K562 (cell line): ENCODE results near the gene CD74. TPM values are rescaled to one million over a fixed set of nuclear protein-coding genes. Genes with fewer than 3 reads are reported as not detected.

ENCODE experiments used
- ATF1 ChIP-seq, 2 experiments: fragments of 450-650 bp in 1 of 2; IDR thresholded peaks; 2 replicates each; pipeline ENCODE4 v1.6.1; 2016; ENCODE audit warnings: missing compliant biosample characterization in 1 of 2, missing genetic modification characterization in 1 of 2
- BDP1 ChIP-seq: IDR thresholded peaks from 3 replicates; pipeline ENCODE4 v1.6.1; 2011; ENCODE audit not compliant: insufficient read length, insufficient read depth
- DDX20 ChIP-seq: fragments of 450-650 bp; IDR thresholded peaks from 2 replicates; pipeline ENCODE4 v1.6.1; 2016; ENCODE audit warnings: missing genetic modification characterization, low read depth, mild to moderate bottlenecking, missing compliant biosample characterization, moderate library complexity
- ELF4 ChIP-seq: fragments of 450-650 bp; formaldehyde crosslinking; IDR thresholded peaks from 2 replicates; pipeline ENCODE4 v1.4.0; 2022; ENCODE audit warnings: missing genetic modification characterization
- ESRRA ChIP-seq: fragments of 450-650 bp; IDR thresholded peaks from 2 replicates; pipeline ENCODE4 v1.6.1; 2014; ENCODE audit warnings: low read depth, mild to moderate bottlenecking, moderate library complexity, borderline replicate concordance
- HNRNPH1 ChIP-seq: fragments of 200-400 bp; formaldehyde crosslinking; optimal IDR thresholded peaks from 2 replicates; pipeline ENCODE3; 2017; ENCODE audit warnings: low read depth, mild to moderate bottlenecking, low read length, moderate library complexity
- HSF4 ChIP-seq: fragments of 250-450 bp; sonication (Bioruptor Pico); IDR thresholded peaks from 2 replicates; pipeline ENCODE4 v2.1.2; 2022; ENCODE audit warnings: mild to moderate bottlenecking, moderate library complexity, borderline replicate concordance
- ILK ChIP-seq: fragments of 450-650 bp; IDR thresholded peaks from 2 replicates; pipeline ENCODE4 v1.6.1; 2016; ENCODE audit warnings: missing genetic modification characterization, low read depth, mild to moderate bottlenecking, missing compliant biosample characterization, moderate library complexity, borderline replicate concordance
- KLF1 ChIP-seq: fragments of 450-650 bp; IDR thresholded peaks from 2 replicates; pipeline ENCODE4 v1.6.1; 2016; ENCODE audit warnings: missing genetic modification characterization, missing compliant biosample characterization
- MED1 ChIP-seq: sonication (generic); formaldehyde crosslinking; IDR thresholded peaks from 2 replicates; pipeline ENCODE4 v1.8.1; 2023; ENCODE audit warnings: missing genetic modification reagents, borderline replicate concordance
- MTA1 ChIP-seq: fragments of 450-650 bp; IDR thresholded peaks from 2 replicates; pipeline ENCODE4 v1.6.1; 2017; ENCODE audit warnings: borderline replicate concordance
- NFXL1 ChIP-seq: fragments of 450-650 bp; formaldehyde crosslinking; IDR thresholded peaks from 2 replicates; pipeline ENCODE4 v1.4.0; 2021; ENCODE audit warnings: mild to moderate bottlenecking
- PHB ChIP-seq: fragments of 250-450 bp; sonication (Bioruptor Pico); IDR thresholded peaks from 2 replicates; pipeline ENCODE4 v1.5.0; 2021
- PHF8 ChIP-seq: fragments of 200-600 bp; sonication (generic); IDR thresholded peaks from 2 replicates; pipeline ENCODE4 v1.6.1; 2012; ENCODE audit warnings: mixed run types, mild to moderate bottlenecking, inconsistent platforms, low read length, moderate library complexity, borderline replicate concordance
- PTTG1 ChIP-seq: fragments of 450-650 bp; IDR thresholded peaks from 2 replicates; pipeline ENCODE4 v1.6.1; 2016; ENCODE audit warnings: low read depth, mild to moderate bottlenecking, missing genetic modification characterization, missing compliant biosample characterization
- SIX5 ChIP-seq, 2 experiments: IDR thresholded peaks; 2 replicates each; pipeline ENCODE4 v1.6.1; 2011; ENCODE audit warnings: low read length in 2 of 2, borderline replicate concordance in 1 of 2, low read depth in 1 of 2, mild to moderate bottlenecking in 1 of 2, moderate library complexity in 1 of 2; ENCODE audit not compliant: insufficient read depth in 1 of 2
- SUPT5H ChIP-seq: fragments of 450-650 bp; IDR thresholded peaks from 2 replicates; pipeline ENCODE4 v1.6.1; 2016
- ZBTB1 ChIP-seq: sonication (generic); formaldehyde crosslinking; IDR thresholded peaks from 2 replicates; pipeline ENCODE4 v1.8.1; 2023; ENCODE audit warnings: missing genetic modification reagents, low read depth, mild to moderate bottlenecking, borderline replicate concordance
- ZNF12 ChIP-seq: sonication (generic); formaldehyde crosslinking; IDR thresholded peaks from 2 replicates; pipeline ENCODE4 v1.4.0; 2020; ENCODE audit warnings: mild to moderate bottlenecking, missing genetic modification reagents
- ZNF277 ChIP-seq: fragments of 250-450 bp; sonication (Bioruptor Pico); IDR thresholded peaks from 2 replicates; pipeline ENCODE4 v1.8.0; 2022; ENCODE audit warnings: inconsistent platforms, mild to moderate bottlenecking, moderate library complexity, borderline replicate concordance
- ZNF431 ChIP-seq: sonication (generic); formaldehyde crosslinking; IDR thresholded peaks from 2 replicates; pipeline ENCODE4 v1.8.0; 2022; ENCODE audit warnings: mild to moderate bottlenecking, missing genetic modification reagents
- ZNF584 ChIP-seq: fragments of 200-800 bp; sonication (Bioruptor generic); IDR thresholded peaks from 2 replicates; pipeline ENCODE4 v1.6.1; 2016; ENCODE audit warnings: low read depth, mild to moderate bottlenecking, missing genetic modification characterization, missing compliant biosample characterization
- ZNF764 ChIP-seq: fragments of 250-450 bp; sonication (Bioruptor Pico); IDR thresholded peaks from 2 replicates; pipeline ENCODE4 v1.4.0; 2020; ENCODE audit warnings: low read depth, mild to moderate bottlenecking, moderate library complexity
- ZNF780A ChIP-seq: fragments of 250-450 bp; sonication (Bioruptor Pico); IDR thresholded peaks from 2 replicates; pipeline ENCODE4 v1.5.0; 2021; ENCODE audit warnings: mild to moderate bottlenecking
- polyA plus RNA-seq, 8 experiments: library from polyadenylated mRNA; depleted of rRNA in 4 of 8; stranded (reverse) in 5 of 8; unstranded in 3 of 8; fragments of >200 nt; fragmentation: Nextera tagmentation in 2 of 8; fragmentation: Illumina TruSeq in 1 of 8; extraction: Ambion mirVana in 2 of 8; extraction: Trizol in 1 of 8; gene quantifications; 2 replicates each; pipeline versions ENCODE4 v1.2.1 to v1.2.3, GENCODE V29; 2011 to 2014; ENCODE audit warnings: inconsistent platforms in 1 of 8, missing spikeins in 1 of 8
- total RNA-seq, 7 experiments: library from RNA; depleted of rRNA in 6 of 7; stranded (reverse); fragments of >200 nt in 6 of 7; fragmentation: Illumina TruSeq in 2 of 7; extraction: Trizol in 2 of 7; gene quantifications; 2 replicates each; pipeline versions ENCODE4 v1.2.1 to v1.2.3, GENCODE V29; 2011 to 2021; ENCODE audit warnings: low replicate concordance in 1 of 7
- TF ChIP-seq, protein P1 (sequence below): fragments of 250-450 bp; sonication (Bioruptor Pico); IDR thresholded peaks from 2 replicates; pipeline ENCODE4 v1.8.0; 2022; ENCODE audit warnings: inconsistent platforms

CD74 gene
- total and polyA plus RNA-seq, 9 of the 15 experiments (the other 6 are each of a cell fraction or from before 2014, with no cell fraction given): 0.07 to 4.8 (median 0.32) TPM

GRCh38 chr5:150449517-150450339 lies 37.0 kb upstream of the CD74 start, which contains the start of gene RPS14 (continued):
- peak; percentile 92 for TF ChIP-seq ELF4
- no peak for TF ChIP-seq MED1 (CRISPR knock-in tag)
- TF ChIP-seq BDP1: no peak
- no peak; the same call in 1 of the 2 replicates for TF ChIP-seq ZNF431 (CRISPR knock-in tag)
- peak; percentile 93 for TF ChIP-seq KLF1
- peak; percentile 24 to 38; a peak in 2 of 4 replicates for TF ChIP-seq SIX5 (IDR thresholded peaks at IDR 0.05; ENCODE audit: borderline replicate concordance in 1 of 2, insufficient read depth in 1 of 2, low read depth in 1 of 2, low read length in 2 of 2)
- TF ChIP-seq HSF4 (CRISPR knock-in tag): no peak
- no peak for TF ChIP-seq HNRNPH1
- no peak; the same call in 1 of the 2 replicates for TF ChIP-seq ZNF12 (CRISPR knock-in tag)
- TF ChIP-seq PTTG1 (tag): 0 out of 2 replicates have a peak, but pooled peaks have one; percentile 33
- TF ChIP-seq ZNF764: no peak
- TF ChIP-seq ATF1 (CRISPR knock-in tag; IDR thresholded peaks at IDR 0.05): no peak
- TF ChIP-seq ATF1 (tag; IDR thresholded peaks at IDR 0.05): peak; percentile 95
- TF ChIP-seq ESRRA: peak; percentile 94
- no peak; the same call in 1 of the 2 replicates for TF ChIP-seq ZBTB1 (CRISPR knock-in tag)
- TF ChIP-seq PHF8: peak; percentile 99
- no peak for TF ChIP-seq ZNF780A (CRISPR knock-in tag)
- no peak for TF ChIP-seq PHB
- TF ChIP-seq ZNF584: peak; percentile 80
- TF ChIP-seq, protein P1, sequence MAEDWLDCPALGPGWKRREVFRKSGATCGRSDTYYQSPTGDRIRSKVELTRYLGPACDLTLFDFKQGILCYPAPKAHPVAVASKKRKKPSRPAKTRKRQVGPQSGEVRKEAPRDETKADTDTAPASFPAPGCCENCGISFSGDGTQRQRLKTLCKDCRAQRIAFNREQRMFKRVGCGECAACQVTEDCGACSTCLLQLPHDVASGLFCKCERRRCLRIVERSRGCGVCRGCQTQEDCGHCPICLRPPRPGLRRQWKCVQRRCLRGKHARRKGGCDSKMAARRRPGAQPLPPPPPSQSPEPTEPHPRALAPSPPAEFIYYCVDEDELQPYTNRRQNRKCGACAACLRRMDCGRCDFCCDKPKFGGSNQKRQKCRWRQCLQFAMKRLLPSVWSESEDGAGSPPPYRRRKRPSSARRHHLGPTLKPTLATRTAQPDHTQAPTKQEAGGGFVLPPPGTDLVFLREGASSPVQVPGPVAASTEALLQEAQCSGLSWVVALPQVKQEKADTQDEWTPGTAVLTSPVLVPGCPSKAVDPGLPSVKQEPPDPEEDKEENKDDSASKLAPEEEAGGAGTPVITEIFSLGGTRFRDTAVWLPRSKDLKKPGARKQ (CRISPR knock-in tag): no peak
- 0 out of 2 replicates have a peak, but pooled peaks have one; percentile 25 for TF ChIP-seq DDX20 (tag)
- peak; percentile 99 for TF ChIP-seq SUPT5H
- TF ChIP-seq ILK: no peak
- no peak; the same call in 1 of the 2 replicates for TF ChIP-seq MTA1
- TF ChIP-seq NFXL1 (CRISPR knock-in tag): 0 out of 2 replicates have a peak, but pooled peaks have one; percentile 22
- TF ChIP-seq ZNF277: no peak
